H1 (cell line): ENCODE measurements around the gene CD52. TPM values are rescaled to one million over a fixed set of nuclear protein-coding genes. Genes with fewer than 3 reads are reported as not detected.

Experiments used
- CTCF ChIA-PET: fragments of 300-600 bp; sonication (Branson Sonifier 250); formaldehyde crosslinking; loops from one replicate; lab custom pipeline; 2021; ENCODE audit not compliant: partially characterized antibody; lab: Charles Lee
- POLR2A ChIA-PET: fragments of 300-600 bp; sonication (Branson Sonifier 250); formaldehyde crosslinking; loops from one replicate; lab custom pipeline; 2021; ENCODE audit warnings: inconsistent platforms; ENCODE audit not compliant: partially characterized antibody; lab: Charles Lee
- DNase-seq, 2 experiments: peaks; one replicate each; pipeline versions ENCODE4 v3.0.0 to v3.0.0-alpha.2; 2010 to 2022; ENCODE audit warnings: low spot score in 2 of 2, low read depth in 1 of 2, mixed read lengths in 1 of 2
- FAIRE-seq: peaks from 2 replicates; lab custom pipeline; 2011; peaks lifted over from hg19 to GRCh38; lab: Jason Lieb, UNC
- H2AFZ ChIP-seq: 2 replicates; pipeline ENCODE4 v1.8.1; 2012; ENCODE audit warnings: low read length, inconsistent platforms
- H2AK5ac ChIP-seq: 2 replicates; pipeline ENCODE4 v1.6.1; 2013; ENCODE audit warnings: low read depth, low read length
- H2BK120ac ChIP-seq: replicated peaks from 2 replicates; pipeline ENCODE3; 2013; ENCODE audit warnings: low read depth, low read length, inconsistent platforms
- H2BK12ac ChIP-seq: 2 replicates; pipeline ENCODE4 v1.6.1; 2013; ENCODE audit warnings: low read depth, low read length
- H2BK15ac ChIP-seq: 2 replicates; pipeline ENCODE4 v1.6.1; 2013; ENCODE audit warnings: low read length
- H2BK20ac ChIP-seq: 2 replicates; pipeline ENCODE4 v1.6.1; 2013; ENCODE audit warnings: low read length
- H2BK5ac ChIP-seq: 2 replicates; pipeline ENCODE4 v1.6.1; 2013; ENCODE audit warnings: low read depth, low read length
- H3K14ac ChIP-seq: 2 replicates; pipeline ENCODE4 v1.6.1; 2013; ENCODE audit warnings: inconsistent platforms; ENCODE audit not compliant: insufficient read length
- H3K18ac ChIP-seq: 2 replicates; pipeline ENCODE4 v1.6.1; 2013; ENCODE audit warnings: low read length; ENCODE audit errors: extremely low read depth
- H3K23ac ChIP-seq: 2 replicates; pipeline ENCODE4 v1.6.1; 2013; ENCODE audit warnings: inconsistent platforms; ENCODE audit not compliant: insufficient read length
- H3K23me2 ChIP-seq: 2 replicates; pipeline ENCODE4 v1.6.1; 2013; ENCODE audit warnings: low read depth, low read length
- H3K27ac ChIP-seq: 2 replicates; pipeline ENCODE4 v1.6.1; 2011; ENCODE audit warnings: low read depth, low read length, inconsistent platforms
- H3K27me3 ChIP-seq, 4 experiments: replicated peaks in 1 of 4; 1 replicate in 1 of 4; 2 replicates in 3 of 4; pipeline versions ENCODE4 v1.6.1 to v1.8.1; 2011 to 2013; ENCODE audit warnings: low read length in 3 of 4, mild to moderate bottlenecking in 3 of 4, inconsistent platforms in 2 of 4, mixed read lengths in 2 of 4, moderate library complexity in 1 of 4; ENCODE audit not compliant: control insufficient read depth in 3 of 4, insufficient read depth in 3 of 4; ENCODE audit errors: extremely low read depth in 1 of 4
- H3K36me3 ChIP-seq, 4 experiments: 2 replicates each; pipeline versions ENCODE4 v1.6.1 to v1.8.1; 2011 to 2013; ENCODE audit warnings: mild to moderate bottlenecking in 4 of 4, low read length in 3 of 4, moderate library complexity in 2 of 4, control low read depth in 1 of 4, inconsistent platforms in 1 of 4; ENCODE audit not compliant: insufficient read depth in 4 of 4, control insufficient read depth in 2 of 4
- H3K4ac ChIP-seq: replicated peaks from 2 replicates; pipeline ENCODE3; 2013; ENCODE audit warnings: low read length, low read depth, mixed read lengths, inconsistent platforms; ENCODE audit not compliant: insufficient read length
- H3K4me1 ChIP-seq, 4 experiments: replicated peaks in 1 of 4; 1 replicate in 1 of 4; 2 replicates in 3 of 4; pipeline versions ENCODE4 v1.6.1 to v1.8.1; 2011 to 2013; ENCODE audit warnings: low read length in 3 of 4, inconsistent platforms in 2 of 4, mixed read lengths in 1 of 4; ENCODE audit not compliant: insufficient read depth in 4 of 4, control insufficient read depth in 3 of 4
- H3K4me2 ChIP-seq, 2 experiments: 2 replicates each; pipeline versions ENCODE4 v1.6.1 to v1.8.1; 2011 to 2013; ENCODE audit warnings: low read depth in 2 of 2, low read length in 2 of 2, control low read depth in 1 of 2, inconsistent platforms in 1 of 2, mild to moderate bottlenecking in 1 of 2; ENCODE audit not compliant: insufficient read depth in 1 of 2
- H3K4me3 ChIP-seq, 4 experiments: fragments of 200-600, 300-600 bp in 1 of 4; sonication (generic), shearing (Covaris generic), sonication (Bioruptor Twin) in 1 of 4; 2 replicates each; pipeline versions ENCODE4 v1.5.1 to v1.8.1; 2011 to 2016; ENCODE audit warnings: low read length in 4 of 4, low read depth in 3 of 4, control low read depth in 2 of 4, inconsistent platforms in 2 of 4, mild to moderate bottlenecking in 2 of 4, mixed read lengths in 1 of 4, moderate library complexity in 1 of 4; ENCODE audit not compliant: insufficient read depth in 2 of 4; ENCODE audit errors: extremely low read depth in 1 of 4
- H3K56ac ChIP-seq: replicated peaks from 2 replicates; pipeline ENCODE3; 2013; ENCODE audit warnings: low read depth, mild to moderate bottlenecking, mixed read lengths, low read length, inconsistent platforms; ENCODE audit not compliant: insufficient read length
- H3K79me1 ChIP-seq: 2 replicates; pipeline ENCODE4 v1.6.1; 2013; ENCODE audit warnings: low read depth, low read length, control low read depth
- H3K79me2 ChIP-seq, 2 experiments: 2 replicates each; pipeline versions ENCODE4 v1.6.1 to v1.8.1; 2012 to 2013; ENCODE audit warnings: low read length in 2 of 2, mild to moderate bottlenecking in 2 of 2, inconsistent platforms in 1 of 2; ENCODE audit not compliant: insufficient read depth in 2 of 2, control insufficient read depth in 1 of 2
- H3K9ac ChIP-seq, 4 experiments: replicated peaks in 1 of 4; 1 replicate in 1 of 4; 2 replicates in 3 of 4; pipeline versions ENCODE4 v1.6.1 to v1.8.1; 2011 to 2013; ENCODE audit warnings: low read depth in 3 of 4, low read length in 3 of 4, control low read depth in 2 of 4, mild to moderate bottlenecking in 2 of 4, moderate library complexity in 2 of 4, inconsistent platforms in 1 of 4; ENCODE audit errors: extremely low read depth in 1 of 4
- H3K9me3 ChIP-seq, 2 experiments: 2 replicates each; pipeline versions ENCODE4 v1.6.1 to v1.8.1; 2012 to 2013; ENCODE audit warnings: mild to moderate bottlenecking in 2 of 2, moderate library complexity in 2 of 2, control low read depth in 1 of 2, inconsistent platforms in 1 of 2, low read depth in 1 of 2, low read length in 1 of 2, mixed read lengths in 1 of 2; ENCODE audit not compliant: insufficient read depth in 2 of 2
- H4K20me1 ChIP-seq, 2 experiments: replicated peaks in 1 of 2; 2 replicates each; pipeline versions ENCODE3 to v1.8.1; 2011 to 2013; ENCODE audit warnings: inconsistent platforms in 2 of 2, low read length in 2 of 2, mild to moderate bottlenecking in 1 of 2; ENCODE audit not compliant: insufficient read depth in 2 of 2, control insufficient read depth in 1 of 2
- H4K5ac ChIP-seq: 2 replicates; pipeline ENCODE4 v1.6.1; 2013; ENCODE audit warnings: low read length, low read depth, mixed read lengths, inconsistent platforms; ENCODE audit not compliant: insufficient read length
- H4K8ac ChIP-seq: 2 replicates; pipeline ENCODE4 v1.8.0; 2013; ENCODE audit warnings: mild to moderate bottlenecking, moderate library complexity, low read length, inconsistent platforms; ENCODE audit not compliant: insufficient read depth; ENCODE audit errors: extremely low read depth
- H4K91ac ChIP-seq: replicated peaks from 2 replicates; pipeline ENCODE3; 2013; ENCODE audit warnings: low read length, mixed read lengths, inconsistent platforms; ENCODE audit not compliant: insufficient read length
- ASH2L ChIP-seq: fragments of 200-600, 300-600 bp; sonication (generic); IDR thresholded peaks from one replicate; pipeline ENCODE4 v1.7.1; 2017; ENCODE audit warnings: low read length
- ATF2 ChIP-seq: IDR thresholded peaks from 2 replicates; pipeline ENCODE4 v1.6.1; 2012; ENCODE audit warnings: low read length, inconsistent platforms
- BACH1 ChIP-seq: IDR thresholded peaks from 2 replicates; pipeline ENCODE4 v1.6.1; 2012; ENCODE audit warnings: low read length, improper control_type of control experiment
- BCL11A ChIP-seq, 2 experiments: IDR thresholded peaks; one replicate each; pipeline ENCODE4 v1.6.1; 2011; ENCODE audit warnings: low read depth in 2 of 2, low read length in 2 of 2, mild to moderate bottlenecking in 2 of 2
- HDAC6 ChIP-seq: IDR thresholded peaks from one replicate; pipeline ENCODE4 v1.7.1; 2012; ENCODE audit warnings: low read depth, mild to moderate bottlenecking, inconsistent platforms, low read length, moderate library complexity
- KDM5A ChIP-seq: fragments of 200-600 bp; IDR thresholded peaks from 2 replicates; pipeline ENCODE4 v1.7.1; 2012; ENCODE audit warnings: mild to moderate bottlenecking, low read length, inconsistent platforms, mixed read lengths
- PHF8 ChIP-seq: fragments of 200-600 bp; sonication (generic); conservative IDR thresholded peaks from 2 replicates; pipeline ENCODE4 v1.7.1; 2012; ENCODE audit warnings: low read depth, mild to moderate bottlenecking, inconsistent platforms, low read length, moderate library complexity
- SIN3A ChIP-seq, 2 experiments: IDR thresholded peaks in 1 of 2; conservative IDR thresholded peaks in 1 of 2; 2 replicates each; pipeline ENCODE4 v1.6.1; 2011 to 2012; ENCODE audit warnings: low read length in 2 of 2, improper control_type of control experiment in 1 of 2, low read depth in 1 of 2, mild to moderate bottlenecking in 1 of 2
- SP2 ChIP-seq: IDR thresholded peaks from 2 replicates; pipeline ENCODE4 v1.6.1; 2012; ENCODE audit warnings: mild to moderate bottlenecking, low read length, inconsistent platforms
- USF2 ChIP-seq: IDR thresholded peaks from 2 replicates; pipeline ENCODE4 v1.6.1; 2011; ENCODE audit warnings: low read length, improper control_type of control experiment
- YY1 ChIP-seq: IDR thresholded peaks from 2 replicates; pipeline ENCODE4 v1.6.1; 2011; ENCODE audit warnings: low read depth, mild to moderate bottlenecking, low read length
- WGBS, 2 experiments: shearing (Covaris generic) in 1 of 2; methylation state at CpG; one replicate each; pipeline versions ENCODE4 v1.1.6 to v1.1.7; 2013 to 2015; ENCODE audit warnings: low lambda C conversion rate in 2 of 2, mixed read lengths in 2 of 2, inconsistent platforms in 1 of 2, low coverage in 1 of 2, missing lambda C conversion rate in 1 of 2; ENCODE audit not compliant: insufficient replicate concordance in 2 of 2, insufficient coverage in 1 of 2, insufficient read length in 1 of 2; ENCODE audit errors: extremely low coverage in 1 of 2, missing lambda C conversion rate in 1 of 2; 5-methylcytosine and 5-hydroxymethylcytosine counted together
- polyA plus RNA-seq, 7 experiments: library from polyadenylated mRNA; depleted of rRNA in 3 of 7; stranded (reverse) in 5 of 7; unstranded in 2 of 7; fragments of >200 nt in 5 of 7; fragments of 200-250 nt in 2 of 7; gene quantifications; 1 replicate in 5 of 7; 2 replicates in 1 of 7; 4 replicates in 1 of 7; pipeline versions ENCODE4 v1.2.1 to v1.2.3, GENCODE V29; 2011 to 2013; ENCODE audit warnings: missing spikeins in 2 of 7, mixed read lengths in 2 of 7
- total RNA-seq: library from RNA; stranded (reverse); fragmentation: NEBNext Ultra II Directional; extraction: Animal tissue kit (Norgen Biotek cat#: 25700); gene quantifications from 2 replicates; pipeline ENCODE4 v1.2.1, GENCODE V29; 2021

The CD52 gene
- total and polyA plus RNA-seq, 2 of the 8 experiments (the other 6 are each of a cell fraction or from before 2014, with no cell fraction given): 2.4 to 3.1 TPM

GRCh38 chr1:26320896-26321295 lies 3.1 kb downstream of the CD52 start:
- Histone ChIP-seq H4K20me1 (peaks cover 0 to 2% of the 10 kb centered on the region in 2 experiments), H3K18ac (no peak overlapping the region), H2BK120ac (no peak overlapping the region), H2AFZ (no peak overlapping the region), H2BK5ac (no peak overlapping the region), H4K91ac (no peak overlapping the region), H3K79me2 (no peaks in the 10 kb centered on the region), H3K23me2 (no peaks in the 10 kb centered on the region), H3K56ac (no peak overlapping the region), H3K9ac (no peak overlapping the region), H3K9me3 (no peaks in the 10 kb centered on the region), H3K4me1 (peaks cover 4 to 10% (median 8%) of the 10 kb centered on the region in 4 experiments), H3K79me1 (no peaks in the 10 kb centered on the region), H3K14ac (no peak overlapping the region), H3K27ac (no peak overlapping the region), H3K4me2 (no peak overlapping the region), H2BK12ac (no peak overlapping the region), H3K4ac (no peak overlapping the region), H2AK5ac (no peak overlapping the region), H4K5ac (no peak overlapping the region), H3K23ac (no peak overlapping the region), H3K27me3 (no peaks in the 10 kb centered on the region), H4K8ac (no peak overlapping the region), H3K4me3 (no peak overlapping the region), H2BK20ac (no peak overlapping the region), H2BK15ac (no peak overlapping the region), H3K36me3 (peaks cover 7 to 22% (median 18%) of the 10 kb centered on the region in 4 experiments; a peak in 7 of 8 replicates)
- FAIRE-seq: no peak
- 72% methylated on average over 2 of the region's 2 CpGs; no CpG with 5 or more reads in 1 of the 2 experiments for WGBS, 2 experiments
- CTCF ChIA-PET: interaction anchor here (1.2 to 57.0 kb wide), 14 partner anchors 18 to 218 kb away, joined by 3 to 1530 read pairs (median 6); partner anchors contain the start of genes CRYBG2, SH3BGRL3 and UBXN11
- no peak for DNase-seq
- POLR2A ChIA-PET: interaction anchor here (1.0 to 5.0 kb wide), 6 partner anchors 13 to 120 kb away, joined by 3 to 27 read pairs (median 4); partner anchors contain the start of gene SH3BGRL3
- TF ChIP-seq BCL11A (IDR thresholded peaks at IDR 0.05; ENCODE audit: low read depth in 2 of 2, low read length in 2 of 2) (no peak), SP2 (no peak), USF2 (no peak), BACH1 (no peak), HDAC6 (no peak), YY1 (no peak), PHF8 (no peak), KDM5A (no peak), ATF2 (no peak), SIN3A (conservative IDR thresholded peaks at IDR 0.05 in 1 of 2, IDR thresholded peaks at IDR 0.05 in 1 of 2; ENCODE audit: low read depth in 1 of 2, low read length in 2 of 2) (no peak), ASH2L (no peak)
